ENCODE results near the gene OSBPL5.
"Not testable (repeated sequence)": the region's sequence is repeated elsewhere in the genome, so short reads cannot be mapped to it uniquely, and the experiment has no call there.

The OSBPL5 gene

DNA sequence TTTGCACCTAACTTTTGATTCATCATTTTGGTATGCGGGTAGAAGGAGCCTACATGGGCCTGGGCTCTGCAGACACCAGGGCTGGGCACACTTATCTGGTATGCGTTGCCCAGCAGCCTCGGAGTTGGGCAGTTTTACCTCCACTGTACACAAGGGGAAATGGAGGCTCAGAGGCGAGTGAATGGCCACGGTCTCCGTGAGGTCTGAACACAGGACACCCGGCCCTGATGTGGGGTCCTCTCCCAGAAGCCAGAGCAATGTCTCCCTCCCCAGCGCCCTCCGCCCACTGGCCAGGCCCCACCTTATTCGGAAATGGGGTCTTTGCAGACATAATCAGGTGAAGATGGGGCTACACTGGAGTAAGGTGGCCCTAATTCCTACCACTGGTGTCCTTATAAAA lies 43.7 kb downstream of the OSBPL5 start:
- no peak for DNase-seq (ENCODE audit: low spot score)

DNA sequence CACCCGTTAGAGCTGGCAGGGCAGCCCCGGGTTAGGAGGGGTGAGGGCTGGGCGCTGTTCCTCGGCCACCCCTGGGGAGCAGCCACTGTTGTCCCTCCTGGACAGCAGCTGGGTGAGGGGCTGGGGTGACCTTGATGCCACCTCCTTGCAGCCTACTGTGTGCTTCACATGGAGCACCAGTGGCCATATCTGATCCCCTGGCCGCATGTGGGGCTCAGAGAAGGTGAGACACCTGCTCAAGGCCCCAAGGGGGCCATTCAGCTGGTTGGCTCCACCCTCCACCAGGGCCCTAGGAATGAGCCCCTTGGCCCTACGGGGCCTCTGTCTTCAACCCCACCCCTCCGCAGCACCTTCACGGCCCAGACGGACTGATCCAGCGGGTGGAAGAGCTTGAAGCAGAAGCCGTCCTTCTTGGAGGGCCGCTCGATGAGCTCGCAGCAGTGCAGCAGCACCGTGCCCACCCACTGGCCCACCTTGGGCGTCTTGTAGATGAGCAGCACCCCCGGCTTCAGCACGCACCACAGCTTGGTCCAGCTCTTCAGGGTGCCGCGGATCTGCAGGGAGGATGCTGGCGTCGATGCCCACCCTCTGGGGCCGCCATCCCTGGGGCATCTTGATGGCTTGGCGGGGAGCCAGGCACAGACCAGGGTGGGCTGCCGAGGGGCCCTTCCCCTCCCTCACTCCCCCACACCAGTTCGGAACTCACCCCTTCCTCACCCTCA lies 44.9 kb downstream of the OSBPL5 start:
- DNase-seq (ENCODE audit: low spot score): no peak

DNA sequence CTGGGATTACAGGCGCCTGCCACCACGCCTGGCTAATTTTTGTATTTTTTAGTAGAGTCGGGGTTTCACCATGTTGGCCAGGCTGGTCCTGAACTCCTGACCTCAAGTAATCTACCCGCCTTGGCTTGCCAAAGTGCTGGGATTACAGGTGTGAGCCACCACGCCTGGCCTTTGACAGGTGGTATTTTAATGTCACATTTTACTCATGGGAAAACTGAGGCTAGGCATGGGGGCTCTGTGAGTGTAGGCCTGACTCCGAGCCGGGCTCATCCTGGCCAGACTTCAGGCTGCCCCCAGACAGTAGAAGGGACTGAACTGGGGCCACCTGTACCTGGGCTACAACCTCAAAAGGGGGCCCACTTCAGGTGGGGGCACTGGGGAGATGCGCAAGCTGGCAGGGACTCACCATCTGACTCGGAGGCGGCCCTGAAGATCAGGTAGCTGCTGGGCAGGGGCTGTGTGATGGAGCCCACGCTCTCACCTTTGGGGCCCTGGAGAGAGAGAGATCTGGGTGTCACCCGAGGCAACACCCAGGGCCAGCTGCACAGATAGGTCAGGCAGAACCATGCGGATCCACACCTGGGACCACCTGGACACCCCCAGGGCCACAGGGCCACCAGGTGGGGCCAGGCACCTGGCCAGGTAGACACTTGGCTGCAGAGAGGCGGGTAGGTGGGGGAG lies 45.8 kb downstream of the OSBPL5 start:
- DNase-seq (ENCODE audit: low spot score): no peak

DNA sequence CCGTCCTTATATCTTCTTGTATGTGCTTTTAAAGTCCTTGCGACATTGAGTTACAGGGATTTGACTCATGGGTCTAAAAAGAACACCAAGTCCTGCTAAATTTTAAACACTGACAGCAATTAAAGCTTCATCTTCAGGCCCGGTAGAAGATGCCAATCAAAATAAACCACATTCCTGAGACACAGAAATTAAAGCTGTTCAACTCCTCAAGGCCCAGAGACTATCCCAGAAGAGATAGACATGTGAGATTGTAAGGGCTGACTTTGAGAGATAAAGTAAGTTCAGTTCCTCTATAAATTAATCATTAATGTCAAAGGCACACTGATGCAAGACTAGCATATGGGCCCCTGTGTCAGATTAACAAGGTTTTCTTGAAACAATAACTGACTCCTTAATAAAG lies 49.8 kb downstream of the OSBPL5 start:
- DNase-seq (ENCODE audit: low spot score): no peak

DNA sequence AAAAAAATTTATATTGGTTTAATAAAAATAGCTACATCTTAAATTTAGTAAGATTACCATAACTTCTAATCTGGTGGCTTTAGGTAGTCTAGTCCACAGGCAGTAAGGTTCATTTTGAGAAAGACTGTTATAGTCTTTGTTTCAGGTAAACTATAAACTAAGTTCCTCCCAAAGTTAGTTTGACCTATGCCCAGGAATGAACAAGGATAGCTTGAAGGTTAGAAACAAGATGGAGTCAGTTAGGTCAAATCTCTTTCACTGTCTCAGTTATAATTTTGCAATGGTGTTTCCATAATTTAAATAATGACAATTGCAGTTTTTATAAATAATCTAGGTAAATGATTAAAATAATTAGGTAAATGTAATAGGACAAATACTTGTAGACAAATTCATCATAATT lies 51.4 kb downstream of the OSBPL5 start:
- DNase-seq (ENCODE audit: low spot score): not testable (repeated sequence)

DNA sequence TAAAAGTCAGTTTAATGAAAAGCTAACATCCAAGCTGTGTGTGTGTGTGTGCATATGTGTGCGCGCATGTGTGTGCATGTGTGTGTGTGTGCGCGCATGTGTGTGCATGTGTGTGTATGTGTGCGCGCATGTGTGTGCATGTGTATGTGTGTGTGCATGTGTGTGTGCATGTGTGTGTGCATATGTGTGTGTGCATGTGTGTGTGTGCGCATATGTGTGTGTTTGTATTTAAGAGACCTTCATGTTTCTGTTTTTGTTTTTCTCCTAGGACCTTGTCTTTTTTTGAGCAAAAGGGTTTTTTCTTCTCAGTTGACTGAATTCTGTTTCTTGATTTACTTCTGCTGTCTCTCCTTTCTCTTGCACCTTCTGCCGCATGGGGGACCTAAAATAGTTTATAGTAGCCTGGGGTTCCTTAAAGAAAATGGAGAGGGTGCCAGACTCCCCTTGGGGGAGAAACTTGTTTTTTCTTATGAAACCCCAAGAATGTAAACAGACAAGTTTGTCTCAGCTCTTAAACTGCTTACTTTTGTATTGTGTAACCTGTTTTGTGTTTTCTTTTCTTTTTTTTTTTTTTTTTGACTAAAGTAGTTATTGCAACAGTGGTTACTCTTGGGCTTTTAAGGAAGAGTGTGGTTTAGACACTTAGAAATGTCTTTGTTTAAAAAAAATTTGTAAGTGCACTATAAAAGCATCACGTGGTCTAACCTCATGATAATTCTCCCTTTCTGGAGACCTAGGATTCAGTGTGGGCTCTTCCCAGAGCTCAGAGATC lies 53.0 kb downstream of the OSBPL5 start:
- DNase-seq (ENCODE audit: low spot score): no peak

DNA sequence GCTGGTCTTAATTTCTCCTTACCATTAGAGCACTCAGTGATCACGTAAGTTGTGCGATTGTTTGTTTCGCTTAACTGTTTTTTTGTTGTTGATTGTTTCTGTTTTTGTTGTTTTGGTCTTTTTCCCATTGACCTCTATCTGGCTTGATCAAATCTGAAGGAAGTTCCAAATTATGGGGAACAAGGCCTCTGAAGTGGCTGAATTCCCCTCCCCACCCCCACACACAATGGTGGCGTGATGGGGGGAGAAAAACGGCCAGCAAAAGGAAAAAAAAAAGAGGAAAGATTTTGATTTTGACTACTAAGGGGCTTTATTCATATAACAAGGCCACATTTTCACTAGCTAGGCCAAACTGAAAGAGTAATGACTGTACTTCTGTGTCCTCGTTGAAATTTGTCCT lies 53.6 kb downstream of the OSBPL5 start:
- DNase-seq (ENCODE audit: low spot score): no peak

DNA sequence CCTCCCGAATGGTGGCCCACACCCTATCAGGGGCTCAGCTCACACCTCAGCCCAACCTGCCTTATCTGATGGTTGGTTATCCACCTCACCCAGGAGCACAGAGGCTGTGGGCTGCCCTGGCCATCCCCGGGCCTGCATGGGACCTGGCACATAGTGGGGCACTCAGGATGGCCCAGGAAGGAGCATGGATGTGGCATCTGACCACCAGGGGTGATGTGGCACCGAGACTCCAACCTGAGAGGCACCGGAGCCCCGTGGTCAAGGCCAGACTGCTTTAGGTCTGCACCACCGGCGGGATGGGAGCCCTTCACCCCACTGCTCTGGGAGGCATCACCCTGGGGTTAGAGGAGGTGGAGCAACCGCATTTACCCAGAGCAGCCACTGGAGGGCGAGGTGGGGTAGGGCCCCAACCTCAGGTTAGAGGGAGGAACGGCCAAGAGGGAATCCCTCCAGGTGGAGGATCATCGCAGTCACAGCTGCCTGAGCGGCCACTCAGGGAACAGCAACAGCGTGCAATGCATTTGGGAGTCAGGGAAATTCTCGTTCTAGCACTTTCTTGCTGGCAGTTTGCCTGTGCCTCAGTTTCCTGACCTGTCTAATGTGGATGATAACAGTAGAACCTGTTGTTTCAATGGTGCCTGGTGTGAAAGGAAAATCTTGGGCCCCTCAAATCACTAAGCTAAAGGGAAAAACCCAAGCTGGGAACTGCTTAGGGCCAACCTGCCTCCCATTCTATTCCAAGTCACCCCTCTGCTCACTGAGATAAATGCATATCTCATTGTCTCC lies 55.0 kb downstream of the OSBPL5 start:
- no peak for DNase-seq (ENCODE audit: low spot score)

DNA sequence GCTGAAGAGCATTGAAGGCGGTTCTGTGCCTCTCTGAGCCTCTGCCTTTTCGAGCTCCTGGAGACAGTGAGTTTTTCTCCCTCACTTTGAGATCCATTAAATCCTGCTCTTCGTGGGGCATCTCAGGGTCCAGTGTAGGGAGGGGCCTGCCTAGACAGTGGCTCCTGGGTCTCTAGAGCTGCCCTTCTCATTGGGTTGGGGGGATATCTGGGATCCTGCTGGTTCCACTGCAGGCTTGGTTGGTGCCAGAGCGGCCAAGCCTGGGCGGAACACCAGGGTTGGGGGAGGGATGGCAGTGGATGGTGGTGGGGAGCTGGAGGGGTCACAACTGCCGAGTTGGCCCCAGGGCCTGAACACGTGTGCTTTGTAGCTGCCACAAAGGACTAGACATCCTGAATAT lies 55.7 kb downstream of the OSBPL5 start:
- DNase-seq (ENCODE audit: low spot score): no peak

DNA sequence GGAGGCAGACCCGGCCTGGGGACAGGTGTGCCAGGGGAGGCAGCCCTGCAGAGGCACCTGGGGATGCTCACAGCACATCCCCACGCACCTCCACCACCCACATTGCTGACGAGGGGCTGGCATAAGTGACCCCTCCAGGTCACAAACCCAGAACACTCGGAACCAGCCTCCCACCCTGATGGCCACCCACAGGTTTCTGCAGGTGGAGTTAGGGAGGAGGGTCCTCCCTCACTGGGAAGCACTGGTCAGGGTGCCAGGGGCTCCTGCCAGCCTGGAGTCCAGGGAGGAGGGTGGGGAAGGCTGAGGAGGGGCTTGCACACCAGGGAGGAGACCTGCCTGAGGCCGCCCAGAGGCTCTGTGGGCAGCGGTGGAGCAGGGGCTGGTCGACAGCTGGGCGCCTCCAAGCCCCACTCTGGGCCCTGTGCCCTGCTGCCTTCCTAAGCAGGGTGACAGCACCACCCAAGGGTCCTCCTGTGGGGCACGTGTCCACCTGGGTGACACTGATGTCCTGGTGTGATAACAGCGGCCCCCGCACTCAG lies 56.9 kb downstream of the OSBPL5 start:
- no peak for DNase-seq (ENCODE audit: low spot score)

DNA sequence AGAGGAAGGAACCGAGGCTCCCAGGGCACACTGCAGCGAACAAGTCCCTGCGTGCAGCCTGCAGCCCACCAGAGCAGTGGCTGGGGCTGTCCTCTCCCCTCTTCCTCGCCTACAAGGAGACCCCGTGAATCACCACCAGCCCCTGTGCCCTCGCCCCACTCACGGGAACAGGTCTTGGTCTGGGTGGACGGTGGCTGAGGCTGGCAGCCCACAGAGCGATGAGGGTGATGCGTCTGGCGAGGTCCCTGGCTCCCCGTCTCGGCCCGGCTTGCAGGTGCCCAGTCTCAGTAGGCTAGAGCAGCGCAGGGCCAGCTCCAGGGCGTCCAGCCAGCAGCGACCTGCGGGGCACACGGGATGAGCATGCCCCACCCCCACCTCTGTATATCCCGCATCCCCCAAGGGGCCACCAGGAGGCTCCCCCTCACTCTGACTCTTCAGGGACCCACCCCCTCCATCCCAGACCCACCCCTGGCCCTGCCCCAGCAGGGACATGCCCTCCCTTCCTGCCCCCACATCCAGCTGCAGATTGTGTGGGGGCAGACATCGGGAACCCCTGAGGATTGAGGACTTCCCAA lies 57.4 kb downstream of the OSBPL5 start:
- no peak for DNase-seq (ENCODE audit: low spot score)

DNA sequence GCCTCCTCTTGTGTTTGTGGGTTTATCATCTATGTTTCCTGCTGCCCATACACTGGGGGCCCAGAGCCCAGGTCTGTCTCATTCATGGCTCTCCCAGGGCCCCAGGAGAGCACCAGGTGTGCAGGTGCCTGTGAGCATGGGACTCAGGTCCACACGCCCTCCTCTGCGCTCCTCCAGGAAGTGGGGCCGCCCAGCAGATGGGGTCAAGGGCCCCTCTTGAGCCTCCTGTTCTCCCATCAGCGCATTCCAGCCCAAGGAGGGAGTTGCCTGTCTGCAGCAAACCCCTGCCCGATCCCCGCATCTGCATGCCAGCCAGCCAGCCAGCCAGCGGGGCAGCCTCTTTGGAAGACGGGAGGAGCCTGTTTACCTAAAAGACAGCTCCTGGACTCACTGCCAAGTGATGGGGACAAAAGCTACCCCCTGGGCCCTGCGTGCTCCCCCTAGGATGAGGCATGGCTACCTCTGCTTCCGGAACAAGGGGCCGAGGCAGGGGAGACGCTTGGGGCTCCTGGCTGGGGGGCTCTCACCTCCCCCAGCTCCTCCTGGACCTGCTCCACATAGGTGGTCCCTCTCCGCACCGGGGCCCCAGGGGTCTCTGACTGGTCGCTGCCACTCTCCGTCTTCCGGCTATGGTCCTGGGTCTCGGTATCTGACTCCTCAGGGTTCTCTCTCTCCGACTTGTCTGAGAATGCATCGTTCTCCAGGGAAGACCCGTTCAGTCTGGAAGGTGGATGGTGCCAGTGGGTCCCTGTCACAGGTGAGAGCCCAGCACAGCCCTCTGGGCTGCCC lies 58.2 kb downstream of the OSBPL5 start:
- DNase-seq (ENCODE audit: low spot score): no peak

DNA sequence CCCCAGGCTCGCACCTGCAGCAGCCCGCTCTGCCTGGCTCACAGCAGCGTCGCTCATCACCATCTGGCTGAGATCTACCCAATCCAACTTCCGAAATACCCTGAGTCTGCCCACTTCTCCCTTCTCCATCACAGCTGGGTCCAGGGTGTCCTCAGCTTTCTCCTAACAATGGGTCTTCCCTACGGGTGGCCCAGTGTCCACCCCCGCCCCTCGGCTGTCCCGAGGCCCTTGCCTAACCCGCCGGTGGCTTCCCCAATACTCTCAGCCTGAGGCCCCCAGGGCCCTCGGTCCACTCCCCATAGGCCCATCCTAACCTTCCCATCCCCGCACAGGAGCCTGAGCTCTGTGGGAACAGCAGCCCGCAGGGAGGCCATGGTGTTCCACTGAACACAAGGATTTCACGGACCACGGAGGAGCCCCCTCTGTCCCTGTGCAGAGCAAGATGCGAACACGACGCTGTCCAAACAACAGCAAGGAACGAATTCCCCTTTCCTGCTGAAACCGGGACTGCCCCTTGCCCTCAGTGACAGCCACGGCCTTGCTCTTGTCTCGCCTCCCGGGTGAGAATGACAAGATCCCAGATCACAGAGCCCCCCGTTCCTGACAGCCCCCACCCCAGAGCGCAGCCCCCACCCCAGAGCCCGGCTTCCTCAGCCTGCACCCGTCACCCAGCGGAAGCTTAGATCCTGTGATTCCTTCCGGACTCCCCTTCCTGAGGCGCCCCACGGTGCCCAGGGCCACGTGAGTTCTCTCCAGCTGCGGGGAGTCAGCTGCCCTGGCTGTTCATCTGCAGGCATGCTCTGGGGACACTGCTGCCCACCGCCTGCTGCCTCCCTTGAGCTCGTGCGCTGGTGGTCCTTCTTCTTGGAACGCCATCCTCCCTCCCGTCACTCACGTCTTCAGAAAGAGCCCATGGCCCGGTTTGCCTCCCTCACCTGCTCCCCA lies 59.0 kb downstream of the OSBPL5 start:
- DNase-seq (ENCODE audit: low spot score): no peak

DNA sequence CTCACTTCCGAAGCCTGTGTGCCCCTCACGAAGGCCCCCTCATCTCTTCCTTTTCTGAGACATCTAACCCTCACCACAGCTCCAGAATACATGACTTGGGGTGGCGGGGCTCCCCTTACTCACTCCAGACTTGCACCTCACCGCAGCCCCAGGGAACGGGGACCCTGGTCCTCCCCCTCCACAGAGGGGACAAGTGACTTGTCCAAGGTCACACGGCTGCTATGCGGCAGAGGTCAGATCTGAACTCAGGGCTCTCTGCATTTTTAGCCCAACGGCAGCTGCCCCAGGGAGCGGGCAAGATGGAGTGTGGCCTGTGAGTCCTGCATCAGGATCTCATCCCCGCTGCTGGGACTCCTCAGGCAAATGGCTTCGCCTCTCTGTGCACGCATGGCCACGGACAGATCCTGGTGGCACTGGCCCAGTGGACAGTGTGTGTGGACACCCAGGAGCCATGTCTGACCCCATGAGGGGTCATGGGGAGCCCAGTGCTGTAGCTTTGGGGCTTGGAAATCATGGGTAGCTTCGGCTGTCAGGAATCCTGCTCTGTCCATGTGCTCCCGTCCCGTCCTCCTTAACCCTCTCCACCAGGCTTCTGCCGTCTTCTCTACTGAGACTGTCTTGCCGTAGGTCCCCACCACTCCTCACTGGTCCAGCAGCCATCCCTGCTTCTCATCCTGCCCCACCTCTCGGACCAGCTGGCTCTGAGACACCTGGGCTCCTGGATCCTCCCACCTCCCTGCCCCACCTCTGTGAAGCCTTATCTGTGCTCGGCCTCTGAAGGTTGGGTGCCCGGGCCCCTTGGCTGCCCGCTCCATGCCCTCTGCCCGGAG lies 59.9 kb downstream of the OSBPL5 start:
- DNase-seq (ENCODE audit: low spot score): no peak

DNA sequence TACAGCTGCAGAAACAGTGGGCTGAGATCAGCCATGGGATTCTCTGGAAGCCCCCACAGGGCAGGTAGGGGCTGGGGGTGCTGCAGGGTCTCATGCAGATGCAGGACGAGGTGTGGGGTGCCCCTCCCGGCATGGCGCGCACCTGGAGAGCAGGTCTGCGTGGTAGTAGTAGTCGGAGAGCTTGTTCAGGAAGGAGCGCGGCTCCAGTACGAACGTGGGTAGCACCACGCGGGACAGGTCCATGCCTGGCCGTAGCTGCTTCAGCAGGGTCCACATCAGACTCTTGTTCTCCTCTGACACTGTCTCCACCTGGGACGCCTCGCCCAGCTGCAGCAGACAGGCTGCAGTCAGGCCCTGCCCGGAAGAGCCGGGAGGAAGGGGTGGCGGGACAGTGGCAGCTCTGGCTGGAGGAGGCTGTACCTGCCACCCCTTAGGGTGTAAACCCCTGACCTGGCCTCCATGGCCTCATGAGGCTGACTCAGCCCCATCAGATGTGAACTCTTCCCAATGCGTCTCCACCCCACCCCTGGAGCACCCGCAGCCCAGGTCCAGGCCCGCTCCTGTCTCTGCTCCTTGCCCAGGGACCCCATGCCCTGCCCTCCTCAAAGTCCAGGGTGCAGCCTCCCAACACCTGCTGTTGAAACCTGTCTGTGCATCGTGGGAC lies 60.9 kb downstream of the OSBPL5 start:
- DNase-seq (ENCODE audit: low spot score): no peak

DNA sequence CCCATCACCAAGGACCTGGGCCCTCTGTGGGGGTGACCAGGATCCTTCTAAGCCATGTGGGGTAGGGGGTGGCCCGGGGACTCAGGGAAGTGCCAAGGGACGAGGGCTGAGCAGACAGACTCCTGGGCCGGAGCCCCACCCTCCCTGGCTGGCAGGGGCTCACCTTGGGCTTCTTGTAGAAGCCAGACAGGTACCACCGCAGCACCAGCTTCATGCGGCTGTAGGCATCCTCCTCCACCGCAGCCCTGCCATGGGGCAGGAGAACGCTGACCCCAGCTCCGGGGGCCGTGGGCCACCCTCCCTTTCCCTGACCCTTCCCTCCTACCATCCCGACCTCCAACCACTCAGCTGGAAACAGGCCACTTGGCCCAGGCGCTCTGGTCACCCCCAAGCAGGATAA lies 62.0 kb downstream of the OSBPL5 start:
- no peak for DNase-seq (ENCODE audit: low spot score)

DNA sequence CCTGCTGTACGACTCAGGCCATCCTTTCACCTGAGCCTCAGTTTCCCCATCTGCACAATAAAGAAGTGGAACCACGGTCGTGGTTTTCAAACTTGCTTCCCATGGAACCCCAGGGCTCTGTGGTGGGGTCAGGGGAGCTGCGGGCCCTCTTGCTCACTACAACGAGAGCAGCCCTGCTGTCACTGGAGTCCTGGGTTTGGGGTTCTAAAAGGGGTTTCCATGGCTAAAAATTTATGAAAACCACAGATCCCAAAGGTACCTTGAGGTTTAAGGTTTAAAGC lies 62.5 kb downstream of the OSBPL5 start:
- no peak for DNase-seq (ENCODE audit: low spot score)

DNA sequence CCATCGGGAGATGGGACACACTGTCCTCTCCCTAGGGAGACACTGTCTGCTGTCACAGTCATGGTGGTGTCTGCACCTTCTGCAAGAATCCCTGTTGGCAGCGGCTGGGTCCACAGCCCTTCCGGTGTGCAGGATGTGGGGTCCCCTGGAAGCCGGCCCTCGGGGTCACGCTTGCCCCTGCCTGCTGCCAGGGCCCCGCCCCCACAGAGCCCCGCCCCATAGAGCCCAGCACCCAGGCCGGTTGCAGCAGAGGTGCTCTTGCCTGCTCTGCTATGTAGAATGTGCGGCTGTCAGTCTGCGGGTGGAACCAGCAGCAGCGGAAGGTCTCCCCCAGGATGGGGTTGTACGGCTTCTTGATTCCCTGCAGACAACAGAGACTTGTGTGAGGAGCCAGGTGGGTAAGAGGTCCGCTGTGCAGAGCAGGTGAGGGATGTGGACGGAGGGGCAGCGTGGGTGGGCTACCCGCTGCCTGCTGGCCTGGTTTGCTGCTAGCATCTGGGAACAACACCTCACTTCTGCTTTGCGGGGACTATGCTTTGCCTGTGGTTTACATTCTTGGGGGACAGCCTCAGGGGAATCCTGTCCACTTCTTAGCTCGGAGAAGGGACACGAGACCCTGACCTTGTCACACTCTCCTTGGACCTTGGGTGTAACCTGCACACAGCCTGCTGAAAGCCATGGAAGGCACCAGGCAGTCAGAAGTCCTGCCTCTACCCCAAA lies 63.0 kb downstream of the OSBPL5 start:
- no peak for DNase-seq (ENCODE audit: low spot score)
